Measurements from ENCODE around the gene SAMD4B.

GRCh38 chr19:39401549-39402345 lies 59.5 kb downstream of the SAMD4B start:
- TF ChIP-seq CTCF (conservative IDR thresholded peaks at IDR 0.05 in 1 of 2, IDR thresholded peaks at IDR 0.05 in 1 of 2; ENCODE audit: low read depth in 1 of 2, low read length in 2 of 2) (no peak), EZH2 (IDR thresholded peaks at IDR 0.05; ENCODE audit: low read length, missing control alignments) (no peak)

All from fibroblast of lung (primary cell).